Measurements from ENCODE around the gene INO80B.
"Not testable (repeated sequence)": the region's sequence is repeated elsewhere in the genome, so short reads cannot be mapped to it uniquely, and the experiment has no call there.

Gene INO80B

DNA sequence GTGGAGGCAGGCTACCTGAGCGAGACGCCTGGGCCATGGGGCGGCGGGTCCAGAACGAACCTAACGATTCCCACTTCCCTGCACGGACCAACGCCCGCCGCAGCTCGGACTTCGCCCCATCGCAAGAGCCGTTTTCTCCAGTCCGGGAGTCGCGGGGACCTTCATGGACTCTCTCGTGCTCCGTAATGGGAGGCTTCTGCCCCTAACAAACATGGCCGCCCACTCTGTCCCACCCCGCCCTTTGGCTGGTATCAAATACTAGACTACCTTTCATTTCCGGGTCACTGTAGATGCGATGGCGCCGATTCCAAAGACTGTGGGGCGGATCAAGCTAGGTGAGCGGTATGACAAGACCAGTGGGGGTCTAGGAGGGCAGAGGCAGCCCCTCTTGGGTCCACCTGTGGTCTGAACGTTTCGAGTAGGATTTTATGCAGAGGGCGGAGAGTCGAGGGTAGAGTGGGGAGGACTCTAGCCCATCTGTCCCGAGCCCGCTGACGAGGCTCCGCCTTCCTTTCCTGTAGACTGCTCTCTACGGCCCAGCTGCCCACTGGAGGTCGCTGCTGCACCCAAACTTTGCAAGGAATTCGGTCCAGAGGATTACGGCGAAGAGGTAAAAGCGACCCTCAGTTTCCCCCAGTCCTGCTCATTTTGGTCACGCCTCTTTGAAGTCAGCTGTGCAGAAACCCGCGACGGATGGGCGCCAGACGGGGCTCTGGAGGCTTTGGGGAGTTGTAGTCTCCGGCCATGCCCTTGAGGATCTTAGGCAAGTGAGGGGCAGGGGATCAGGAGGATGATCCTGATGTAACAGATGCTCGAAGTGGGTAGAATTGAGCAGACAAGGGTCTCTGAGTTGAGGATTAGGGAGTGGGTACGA lies 28.2 kb downstream of the INO80B start, which contains the start of the genes CCDC142 and TTC31:
CCDC142 (minus strand) TSS at position 198 of the 874 bp plus-strand sequence; CDS start at position 37, 161 bp downstream.
TTC31 (plus strand) TSS at position 281 of the 874 bp plus-strand sequence; CDS start at position 296, 15 bp downstream.
- peak; percentile 98 for DNase-seq

DNA sequence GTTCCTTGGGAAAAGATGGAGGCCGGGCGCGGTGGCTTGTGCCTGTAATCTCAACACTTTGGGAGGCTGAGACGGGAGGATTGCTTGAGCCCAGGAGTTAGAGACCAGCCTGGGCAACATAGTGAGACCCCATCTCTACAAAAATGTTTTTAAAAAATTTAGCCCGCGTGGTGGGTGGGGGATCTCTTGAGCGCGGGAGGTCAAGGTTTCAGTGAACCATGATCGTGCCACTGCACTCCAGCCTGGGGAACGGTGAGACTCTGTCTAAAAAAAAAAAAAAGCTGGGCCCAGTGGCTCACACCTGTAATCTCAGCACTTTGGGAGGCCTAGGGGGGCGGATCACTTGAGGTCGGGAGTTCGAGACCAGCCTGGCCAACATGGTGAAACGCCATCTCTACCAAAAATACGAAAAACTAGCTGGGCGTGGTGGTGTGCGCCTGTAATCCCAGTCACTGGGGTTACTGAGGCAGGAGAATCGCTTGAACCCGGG lies 28.8 kb downstream of the INO80B start:
- DNase-seq = not testable (repeated sequence)

DNA sequence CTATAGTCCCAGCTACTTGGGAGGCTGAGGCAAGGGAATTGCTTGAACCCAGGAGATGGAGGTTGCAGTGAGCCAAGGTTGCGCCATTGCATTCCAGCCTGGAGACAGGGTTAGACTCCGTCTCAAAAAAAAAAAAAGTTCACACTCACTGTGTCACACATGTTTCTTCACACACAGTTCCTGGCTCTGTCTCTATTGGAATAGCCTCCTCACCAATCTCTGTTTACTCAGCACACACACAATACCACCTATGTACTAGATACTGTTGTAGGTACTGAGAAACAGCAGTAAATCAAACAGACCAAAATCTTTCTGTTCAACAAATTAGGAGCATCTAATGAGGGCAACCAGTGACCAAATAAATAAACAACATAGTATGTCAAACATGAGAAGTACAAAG lies 31.3 kb downstream of the INO80B start:
- no peak for DNase-seq

DNA sequence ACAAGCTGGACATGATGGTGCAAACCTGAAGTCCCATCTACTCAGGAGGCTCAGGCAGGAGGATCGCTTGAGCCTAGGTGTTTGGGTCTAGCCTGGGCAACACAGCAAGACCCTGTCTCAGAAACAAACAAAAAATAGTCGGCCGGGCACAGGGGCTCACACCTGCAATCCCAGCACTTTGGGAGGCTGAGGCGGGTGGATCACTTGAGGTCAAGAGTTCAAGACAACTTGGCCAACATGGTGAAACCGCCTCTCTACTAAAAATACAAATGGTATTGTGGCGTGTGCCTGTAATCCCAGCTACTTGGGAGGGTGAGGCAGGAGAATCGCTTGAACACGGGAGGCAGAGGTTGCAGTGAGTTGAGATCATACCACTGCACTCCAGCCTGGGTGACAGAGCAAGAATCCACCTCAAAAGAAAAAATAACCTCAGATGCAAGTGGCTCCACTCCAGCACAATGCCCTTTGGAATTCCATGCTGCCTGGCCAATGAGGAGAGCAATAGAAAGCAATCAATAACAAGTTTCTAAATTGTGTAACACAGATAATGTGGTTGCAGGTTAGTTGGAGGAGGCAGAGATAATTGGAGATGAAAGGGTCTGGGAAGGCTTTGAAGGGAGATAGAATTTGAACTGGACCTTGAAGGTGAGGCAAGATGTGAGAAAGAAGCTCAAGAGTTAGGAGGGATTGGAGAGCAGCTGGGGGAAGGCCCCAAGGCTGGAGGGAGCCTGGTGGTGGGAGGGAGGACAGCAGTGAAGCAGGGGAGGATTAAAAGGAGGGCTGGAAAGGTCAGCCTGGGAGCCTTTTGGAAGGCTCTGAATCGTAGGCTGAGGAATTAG lies 34.0 kb downstream of the INO80B start:
- DNase-seq = no peak

DNA sequence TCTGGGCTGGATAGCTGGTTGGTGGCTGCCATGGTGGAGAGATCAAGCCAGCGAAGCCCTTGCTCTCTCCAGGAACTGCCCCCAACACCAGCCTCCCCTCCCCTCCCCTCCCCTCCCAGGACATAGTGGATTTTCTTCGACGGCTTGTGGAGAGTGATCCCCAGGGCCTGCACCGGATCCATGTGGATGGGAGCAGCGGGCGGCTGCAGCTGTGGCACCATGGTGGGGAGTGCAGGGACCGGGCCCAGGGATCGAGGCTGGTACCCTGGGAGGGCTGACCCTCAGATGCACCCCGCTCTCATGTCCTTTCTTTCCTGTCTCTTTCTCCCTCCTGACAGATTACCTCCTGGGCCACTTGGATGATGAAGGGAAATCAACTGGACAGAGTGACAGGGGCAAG lies 35.0 kb downstream of the INO80B start:
- DNase-seq = no peak

DNA sequence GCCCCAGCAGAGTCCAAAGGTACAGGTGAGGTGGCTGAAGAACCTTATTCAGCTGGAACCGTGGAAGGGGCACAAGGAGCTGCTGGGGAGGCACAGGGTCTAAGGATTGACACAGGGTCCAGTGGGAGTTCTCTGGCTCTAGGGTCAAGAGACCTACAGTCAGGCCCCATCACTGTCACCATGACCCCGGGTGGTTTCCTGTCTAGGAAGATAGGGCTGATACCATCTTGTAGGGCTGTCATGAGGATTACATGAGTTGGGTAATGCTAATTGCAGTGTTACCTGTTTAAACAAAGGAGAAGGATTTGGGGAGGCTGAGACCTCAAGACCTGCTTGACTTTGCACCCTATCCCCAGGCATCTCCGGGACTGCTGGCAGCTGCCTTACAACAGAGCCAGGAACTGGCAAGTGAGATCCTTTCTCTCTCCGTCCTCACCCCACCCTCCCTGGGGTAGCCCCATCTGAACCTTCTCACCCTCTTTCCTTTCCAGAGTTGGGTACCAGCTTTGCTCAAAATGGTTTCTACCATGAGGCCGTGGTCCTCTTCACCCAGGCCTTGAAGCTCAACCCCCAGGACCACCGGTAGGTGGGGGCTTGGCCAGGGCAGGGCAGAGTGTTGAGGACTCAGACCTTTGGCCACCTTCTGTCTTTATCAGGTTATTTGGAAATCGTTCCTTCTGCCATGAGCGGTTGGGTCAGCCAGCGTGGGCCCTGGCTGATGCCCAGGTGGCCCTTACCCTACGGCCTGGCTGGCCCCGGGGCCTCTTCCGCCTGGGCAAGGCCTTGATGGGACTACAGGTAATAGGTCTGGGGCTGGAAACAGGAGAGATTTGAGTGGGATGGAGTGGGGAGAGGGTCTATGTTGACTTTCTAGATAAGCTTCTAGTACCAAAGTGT lies 37.0 kb downstream of the INO80B start:
- DNase-seq = no peak

DNA sequence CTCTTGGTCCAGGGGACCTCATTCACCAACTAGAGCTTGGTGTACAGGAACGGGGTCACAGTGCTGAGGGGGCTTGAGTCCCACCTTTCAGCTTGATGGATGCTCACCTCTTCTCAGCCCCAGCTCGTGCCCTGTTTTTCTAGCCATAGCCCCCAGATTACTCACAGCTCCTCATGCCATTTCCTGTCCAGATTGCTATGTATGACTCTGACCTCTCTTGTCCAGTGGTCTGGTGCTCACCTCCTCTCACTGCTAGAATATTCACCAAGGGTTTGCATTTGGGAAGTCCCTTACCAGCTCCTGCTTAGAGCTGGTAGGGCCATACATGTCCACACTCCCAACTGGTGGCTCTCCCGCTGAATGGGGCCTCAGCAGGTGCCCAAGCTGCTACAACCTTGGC lies 38.7 kb downstream of the INO80B start:
- no peak for DNase-seq

DNA sequence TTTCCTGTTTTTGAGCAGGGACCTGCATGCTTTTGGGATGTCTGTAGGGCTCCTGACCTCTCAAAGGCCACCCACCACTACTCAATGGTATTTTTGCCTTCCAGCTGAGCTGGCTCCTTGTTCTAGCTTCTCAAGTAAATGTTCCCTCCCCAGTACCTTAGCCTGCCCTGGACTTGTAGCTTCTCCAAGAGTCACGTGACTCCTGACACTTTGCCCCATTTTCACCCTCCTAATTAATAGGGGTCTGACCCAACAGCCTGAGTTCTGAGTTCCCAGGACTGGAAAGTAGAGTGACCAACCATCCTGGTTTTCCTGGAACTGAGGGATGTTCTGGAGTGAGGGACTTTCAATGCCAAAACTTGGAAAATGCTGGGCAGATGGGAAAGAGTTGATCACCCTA lies 40.6 kb downstream of the INO80B start:
- no peak for DNase-seq

DNA sequence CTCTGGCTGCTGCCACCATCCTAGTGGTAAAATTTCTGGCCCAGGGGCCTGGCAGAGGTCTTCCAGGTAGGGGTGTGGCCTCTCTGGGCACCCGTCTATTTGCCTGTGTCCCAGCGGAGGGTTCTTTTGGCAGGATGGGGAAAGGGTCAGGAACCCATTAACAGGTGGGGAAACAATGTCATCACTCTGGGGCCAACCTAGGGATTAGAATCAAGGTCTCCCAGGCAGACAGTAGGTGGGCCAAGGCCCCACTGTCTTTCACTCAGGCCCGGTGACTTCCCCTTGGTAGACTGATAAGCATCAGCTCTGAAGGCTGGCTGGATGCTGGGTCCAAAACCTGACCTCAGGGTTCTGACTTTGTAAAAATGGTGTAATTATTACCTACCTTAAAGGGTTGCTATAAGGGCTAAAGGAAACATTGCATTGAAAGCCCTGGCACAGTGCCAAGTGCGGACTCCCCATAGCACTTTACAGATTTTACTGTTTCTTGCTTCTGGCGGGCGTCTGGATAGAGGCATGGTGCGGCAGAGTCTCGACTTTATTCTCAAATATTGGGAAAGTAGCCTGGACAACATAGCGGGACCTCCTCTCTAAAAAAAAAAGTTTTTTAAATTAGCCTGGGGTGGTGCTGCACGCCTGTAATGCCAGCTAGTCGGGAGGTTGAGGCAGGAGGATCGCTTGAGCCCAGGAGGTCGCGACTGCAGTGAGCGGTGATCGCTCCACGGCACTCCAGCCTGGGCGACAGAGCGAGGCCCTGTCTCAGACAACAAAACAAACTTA lies 42.3 kb downstream of the INO80B start:
- DNase-seq = no peak

DNA sequence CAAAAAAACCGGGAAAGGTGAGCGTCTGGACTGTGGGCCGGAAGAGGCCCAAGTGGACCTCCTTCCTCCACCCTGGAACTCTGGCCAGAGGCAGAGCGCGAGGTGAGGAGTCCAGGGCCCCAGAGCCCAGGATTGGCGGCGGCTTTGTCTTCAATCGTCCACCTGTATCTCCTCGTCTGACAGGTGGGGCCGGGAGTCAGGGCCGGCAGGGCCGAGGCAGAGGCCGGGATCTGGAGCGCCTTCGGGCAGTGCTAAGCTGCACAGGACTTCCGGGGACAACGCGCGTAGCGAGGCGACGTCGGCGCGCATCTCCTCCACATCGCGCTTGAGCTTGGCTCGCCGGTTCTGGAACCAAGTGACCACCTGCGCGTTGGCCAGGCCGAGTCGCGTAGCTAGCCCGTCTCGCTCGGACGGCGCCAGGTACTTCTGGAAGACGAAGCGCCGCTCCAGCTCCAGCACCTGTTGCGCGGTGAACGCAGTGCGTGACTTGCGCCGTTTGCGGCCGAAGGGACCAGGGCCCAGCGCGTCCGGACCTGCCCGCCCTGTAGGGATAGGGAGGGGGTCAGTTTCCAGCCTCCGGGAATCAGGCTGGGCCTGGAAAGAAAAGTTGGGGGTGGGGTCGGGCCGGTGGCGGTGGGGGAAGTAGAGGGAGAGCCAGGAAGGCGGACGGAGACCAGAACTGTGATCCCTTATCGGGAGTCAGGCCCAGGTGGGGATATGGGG lies 43.1 kb downstream of the INO80B start:
- DNase-seq = no peak

DNA sequence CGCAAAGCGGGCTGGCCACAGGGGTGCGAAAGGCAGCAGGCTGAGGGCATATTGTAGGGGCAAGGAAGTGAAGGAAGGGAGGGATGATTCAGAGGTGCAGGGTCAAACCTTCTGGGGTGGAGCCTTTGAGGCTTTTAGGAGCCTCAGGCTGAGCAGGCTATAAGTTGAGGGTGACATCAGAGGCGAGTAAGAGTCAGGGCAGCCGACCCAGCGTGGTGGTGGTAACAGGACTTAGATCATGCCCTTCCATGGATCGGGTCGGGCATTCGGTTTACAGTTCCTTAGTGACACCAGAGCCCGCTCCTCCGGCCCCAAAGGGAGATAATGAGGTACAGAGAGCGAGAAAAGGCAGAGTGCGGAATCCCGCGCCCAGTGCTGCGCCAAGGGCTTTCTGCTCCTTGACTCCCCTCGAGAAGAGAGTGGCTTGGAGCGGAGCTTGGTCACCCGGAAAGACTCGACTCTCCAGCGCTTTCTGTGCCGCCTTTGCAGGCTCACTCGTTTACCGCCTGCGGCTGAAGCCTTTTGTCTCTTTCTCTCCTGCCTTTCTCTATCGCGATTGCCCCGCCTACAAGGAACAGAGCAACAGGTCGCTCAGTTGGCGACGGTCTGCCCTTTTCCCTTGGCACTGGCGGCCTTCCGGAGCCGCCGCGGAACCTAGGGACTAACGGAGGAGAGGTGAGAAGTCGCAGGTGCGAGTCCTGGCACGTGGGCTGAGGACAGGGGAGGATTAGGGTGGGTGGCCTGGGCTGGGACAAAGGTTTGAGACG lies 43.8 kb downstream of the INO80B start:
- DNase-seq = no peak

DNA sequence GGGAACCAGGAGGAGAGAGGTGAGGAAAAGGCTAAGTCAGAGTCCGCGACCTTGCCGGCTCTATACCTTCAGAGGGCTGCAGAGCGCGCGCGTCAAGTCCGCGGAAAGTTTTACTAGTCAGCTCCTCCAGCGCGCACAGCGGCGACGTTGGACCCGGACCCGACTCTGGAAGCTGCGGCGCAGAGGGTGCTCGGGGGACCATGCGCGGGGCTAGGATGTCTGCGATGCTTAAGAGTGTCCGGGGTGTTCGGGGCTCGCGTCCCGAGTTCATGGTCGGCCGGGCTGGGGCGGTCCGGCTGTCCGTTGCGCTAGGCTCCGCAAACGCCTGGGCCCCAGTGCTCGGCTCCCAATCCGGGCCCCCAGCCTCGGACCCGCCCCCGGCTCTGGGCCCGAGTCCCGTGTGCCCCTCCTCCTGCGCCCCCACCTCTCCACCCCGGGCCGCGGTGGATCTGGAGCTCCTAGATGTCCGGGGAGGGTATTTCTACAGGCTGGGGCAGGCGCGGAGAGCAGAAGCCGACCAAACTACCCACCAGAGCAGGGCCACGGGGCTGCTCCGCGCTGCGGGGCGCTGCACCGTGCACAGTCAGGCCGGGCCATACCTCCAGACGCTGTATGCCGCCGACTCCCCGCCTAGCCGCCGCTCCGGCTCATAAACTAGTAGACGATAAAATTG lies 44.5 kb downstream of the INO80B start, which contains the start of gene LBX2:
LBX2 (minus strand) TSS at position 337 of the 673 bp plus-strand sequence; CDS start at position 271, 66 bp downstream.
- no peak for DNase-seq

DNA sequence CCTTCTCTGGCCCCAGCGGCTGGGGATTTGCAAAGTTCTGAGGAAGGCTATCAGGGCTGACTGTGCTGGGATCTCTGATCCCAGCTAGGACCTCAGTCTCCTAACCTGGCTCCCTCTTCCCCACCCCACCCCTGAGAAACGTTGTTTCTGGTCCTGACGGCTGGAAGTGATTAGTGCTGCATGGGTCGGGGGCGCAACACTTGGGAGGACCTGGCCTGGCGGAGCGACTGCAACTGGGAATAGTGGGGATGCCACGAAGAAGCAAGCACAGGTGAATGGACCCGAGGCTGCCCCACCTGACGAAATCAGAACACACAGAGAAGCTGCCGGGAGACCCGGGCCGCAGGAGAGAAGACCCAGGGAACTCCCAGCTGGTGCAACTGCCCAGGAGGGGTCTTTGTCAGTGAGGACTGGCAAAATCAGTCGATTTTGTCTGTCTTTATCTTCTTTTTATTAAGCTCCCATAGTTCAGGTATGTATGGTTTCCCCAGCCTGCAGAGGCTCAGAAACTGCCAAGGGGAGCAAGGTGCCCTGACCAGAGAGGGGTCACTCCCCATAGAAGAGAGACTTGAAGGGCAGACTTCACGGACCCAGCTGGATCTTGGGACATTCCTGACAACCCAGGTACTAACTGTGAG lies 45.2 kb downstream of the INO80B start:
- no peak for DNase-seq

DNA sequence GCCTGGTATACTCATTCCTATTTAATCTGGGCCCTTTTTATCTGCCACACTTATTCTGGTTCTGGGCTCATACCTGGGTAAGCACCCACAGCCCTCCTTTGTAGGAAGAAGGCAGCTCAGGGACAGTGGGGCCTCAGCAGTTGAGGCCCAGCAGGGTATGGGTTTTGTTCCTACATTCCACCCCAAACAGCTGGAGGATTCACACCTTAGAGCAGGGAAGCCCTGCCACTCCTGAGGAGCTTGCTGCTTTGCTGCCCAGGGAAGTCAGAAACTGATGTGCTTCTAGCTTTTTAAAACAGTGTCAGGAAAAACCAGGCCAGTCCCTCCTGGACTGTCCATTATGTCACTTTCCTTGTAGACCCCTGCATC lies 45.7 kb downstream of the INO80B start:
- no peak for DNase-seq

DNA sequence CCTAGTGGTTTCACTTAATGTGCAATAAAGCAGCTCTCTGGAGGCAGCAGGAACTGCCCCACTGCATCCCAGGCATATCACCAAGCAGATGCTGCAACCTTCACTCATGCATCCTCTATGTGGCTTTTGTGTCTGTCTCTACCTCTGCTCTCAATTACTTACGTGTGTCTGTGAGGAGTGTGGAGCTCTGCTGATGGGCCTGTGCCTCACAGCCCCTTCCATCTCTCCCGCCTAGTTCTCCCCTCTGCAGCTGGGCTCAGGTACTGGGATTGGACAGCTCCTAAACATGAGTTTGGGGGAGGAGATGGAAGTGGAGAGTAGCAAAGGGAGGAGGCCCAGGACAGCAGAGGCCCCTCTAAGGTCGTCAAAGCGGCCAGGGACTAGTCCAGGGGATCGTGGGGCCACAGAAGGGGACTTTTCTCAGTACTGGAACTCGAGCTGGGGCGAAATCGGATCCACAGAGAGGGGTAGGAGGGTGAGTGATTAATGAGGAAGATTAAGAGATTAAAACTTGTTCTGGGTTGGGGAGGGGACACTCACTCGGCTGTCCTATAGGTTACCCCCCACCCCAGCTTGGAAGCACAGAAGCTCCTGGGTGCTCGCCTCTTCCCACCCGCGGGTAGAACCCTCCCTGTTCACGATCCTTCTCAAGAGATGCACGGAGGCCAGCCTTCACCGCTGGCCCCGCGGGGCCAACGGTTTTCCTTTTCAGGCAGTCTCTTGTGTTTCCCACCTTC lies 46.6 kb downstream of the INO80B start:
- no peak for DNase-seq

DNA sequence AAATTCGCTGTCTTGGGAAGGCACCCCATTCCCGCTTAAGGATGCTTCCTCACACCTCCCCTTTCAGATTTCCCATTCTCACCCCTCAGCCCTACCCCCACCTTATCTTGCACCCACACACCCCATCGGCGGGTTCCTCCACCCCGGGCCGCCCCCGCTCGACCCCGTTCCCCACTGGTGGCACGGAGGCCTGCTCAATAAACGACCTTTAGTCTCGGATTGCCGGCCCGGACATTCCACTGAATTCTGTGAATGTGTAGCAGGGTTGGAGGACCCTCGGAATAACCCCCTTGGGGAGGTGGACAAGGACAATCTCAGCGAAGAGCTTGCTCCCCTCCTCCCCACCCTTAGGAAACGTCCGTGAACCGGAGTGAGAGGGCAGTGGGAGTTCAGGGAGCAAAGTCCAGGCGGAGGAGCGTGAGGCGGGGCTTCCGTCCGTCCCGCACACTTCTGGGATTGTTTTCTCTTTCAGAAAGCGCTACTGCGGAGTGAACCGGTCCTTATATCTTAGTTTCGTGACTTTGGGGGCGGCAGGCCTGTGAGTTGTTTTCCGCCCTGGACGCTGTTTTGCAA lies 47.3 kb downstream of the INO80B start:
- DNase-seq = no peak

DNA sequence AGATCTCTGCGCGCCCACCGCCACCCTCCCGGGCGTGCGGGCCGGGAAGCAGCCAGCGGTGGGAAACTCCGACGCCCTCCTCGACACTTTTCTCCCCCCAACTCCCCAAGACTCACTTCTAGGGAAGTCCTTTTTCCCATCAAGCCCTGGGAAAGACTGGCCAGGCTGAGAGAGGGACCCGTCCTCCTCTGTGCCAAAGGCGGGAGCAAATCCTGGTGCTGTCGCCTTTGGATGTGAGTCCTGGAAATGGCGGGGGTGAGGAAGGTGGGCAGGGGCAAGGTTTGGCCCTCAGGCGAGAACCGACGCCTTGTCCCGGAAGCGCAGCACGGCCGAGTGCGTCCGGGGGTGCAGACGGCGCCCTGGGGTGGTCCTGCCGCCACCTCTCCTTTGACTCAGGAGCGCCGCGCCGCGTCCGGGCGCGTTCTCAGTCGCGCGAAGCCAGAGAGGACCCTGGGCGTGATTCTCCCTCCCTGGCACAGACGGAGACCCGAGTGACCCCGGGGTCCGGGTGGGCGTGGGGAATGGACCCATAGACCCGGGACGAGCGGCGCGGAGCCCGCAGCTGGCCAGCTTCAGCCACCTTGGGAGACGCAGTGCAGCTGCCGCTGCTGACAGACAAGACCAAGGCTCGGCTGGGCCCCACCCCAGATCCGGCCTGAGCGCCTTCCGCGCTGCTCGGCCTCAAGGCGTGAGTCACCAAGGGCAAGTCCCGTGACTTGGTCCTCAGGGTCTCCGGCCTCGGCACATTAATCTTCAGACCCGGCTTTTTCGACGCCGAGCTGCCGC lies 48.0 kb downstream of the INO80B start:
- no peak for DNase-seq

Measured in NCI-H1694 treated with DMSO at 0.1 percent for 48 hours (cell line).